Natural killer cell (primary cell): ENCODE measurements around the gene SHB. TPM values are rescaled to one million over a fixed set of nuclear protein-coding genes. Genes with fewer than 3 reads are reported as not detected.

Experiments
- ATAC-seq, 3 donors: fragments of 150-1000 bp in 2 of 3; fragments of 200-7000 bp in 1 of 3; cut with Tn5 transposase; 1 replicate in 1 of 3; 2 replicates in 2 of 3; pipeline ENCODE4 v1.10.0; 2021; ENCODE audit warnings: mild to moderate bottlenecking in 2 of 3, moderate library complexity in 2 of 3
- DNase-seq, 2 donors: peaks; one replicate each; pipeline versions ENCODE4 v3.0.0 to v3.0.0-alpha.2; 2013 to 2021; ENCODE audit warnings: mixed read lengths in 1 of 2
- H3K27ac ChIP-seq: one replicate; pipeline ENCODE4 v1.5.1; 2013; ENCODE audit warnings: mild to moderate bottlenecking, low read length
- H3K27me3 ChIP-seq: one replicate; pipeline ENCODE4 v1.6.1; 2013; ENCODE audit warnings: low read length; ENCODE audit not compliant: control insufficient read depth, insufficient read depth
- H3K36me3 ChIP-seq: one replicate; pipeline ENCODE4 v1.6.1; 2013; ENCODE audit warnings: low read length; ENCODE audit not compliant: control insufficient read depth, insufficient read depth
- H3K4me1 ChIP-seq: one replicate; pipeline ENCODE4 v1.6.1; 2013; ENCODE audit warnings: low read length; ENCODE audit not compliant: control insufficient read depth, insufficient read depth
- H3K4me3 ChIP-seq: one replicate; pipeline ENCODE4 v1.5.1; 2013; ENCODE audit warnings: low read length
- H3K9me3 ChIP-seq: one replicate; pipeline ENCODE4 v1.6.1; 2013; ENCODE audit warnings: low read length; ENCODE audit not compliant: control insufficient read depth, insufficient read depth
- H3K27ac Mint-ChIP-seq, 2 donors: one replicate each; pipeline ENCODE4 v1.8.0; 2022; ENCODE audit warnings: mild to moderate bottlenecking in 2 of 2, mixed read lengths in 2 of 2, moderate library complexity in 1 of 2
- H3K27me3 Mint-ChIP-seq, 2 donors: one replicate each; pipeline ENCODE4 v1.8.0; 2022; ENCODE audit warnings: low read depth in 2 of 2, mixed read lengths in 2 of 2
- H3K36me3 Mint-ChIP-seq: one replicate; pipeline ENCODE4 v1.8.0; 2022; ENCODE audit warnings: mixed read lengths
- H3K4me1 Mint-ChIP-seq, 2 donors: one replicate each; pipeline ENCODE4 v1.8.0; 2022; ENCODE audit warnings: mixed read lengths in 2 of 2
- H3K4me3 Mint-ChIP-seq: one replicate; pipeline ENCODE4 v1.8.0; 2022; ENCODE audit warnings: mild to moderate bottlenecking, moderate library complexity, mixed read lengths
- H3K9me3 Mint-ChIP-seq, 2 donors: one replicate each; pipeline ENCODE4 v1.8.0; 2022; ENCODE audit warnings: mixed read lengths in 2 of 2
- CTCF ChIP-seq: fragments of 200-600 bp; IDR thresholded peaks from one replicate; pipeline ENCODE4 v1.8.0; 2022; ENCODE audit warnings: antibody characterized with exemption
- WGBS: methylation state at CpG from one replicate; pipeline ENCODE4 v1.1.7; 2013; ENCODE audit warnings: missing lambda C conversion rate; ENCODE audit not compliant: insufficient coverage; 5-methylcytosine and 5-hydroxymethylcytosine counted together
- intact Hi-C: fragments of 100-400 bp; cut with micrococcal nuclease; formaldehyde crosslinking; loops from one replicate; pipeline ENCODE4 v1.14.2; 2022
- total RNA-seq, 4 donors: library from RNA; stranded (reverse); fragments of 120-200 nt in 1 of 4; gene quantifications; one replicate each; pipeline versions ENCODE4 v1.2.3 to v1.2.4, GENCODE V29; 2013 to 2022

SHB gene
- total RNA-seq, 3 donors from 2014 or later (not counting 1 experiment from before 2014, with no cell fraction given) = 2.7 to 7.1 (median 2.9) TPM

GRCh38 chr9:38032266-38033110 is 36.5 kb downstream of the SHB start:
- 78% methylated on average over 13 of the region's 13 CpGs for WGBS
- H3K4me3 ChIP-seq = no peak overlapping the region
- no peak for ATAC-seq
- no peaks in the 10 kb centered on the region for H3K27me3 ChIP-seq
- H3K36me3 ChIP-seq = no peaks in the 10 kb centered on the region
- no peaks in the 10 kb centered on the region for H3K9me3 ChIP-seq
- no peak overlapping the region for H3K27ac ChIP-seq
- DNase-seq = no peak
- no peaks in the 10 kb centered on the region for H3K36me3 Mint-ChIP-seq
- no peaks in the 10 kb centered on the region for H3K27me3 Mint-ChIP-seq
- intact Hi-C loops = no loop called here
- TF ChIP-seq CTCF = no peak
- H3K4me3 Mint-ChIP-seq = no peak overlapping the region
- H3K4me1 ChIP-seq = no peaks in the 10 kb centered on the region
- no peak overlapping the region for H3K27ac Mint-ChIP-seq
- H3K4me1 Mint-ChIP-seq = peaks cover 0 to 32% of the 10 kb centered on the region in 2 donors
- no peaks in the 10 kb centered on the region for H3K9me3 Mint-ChIP-seq

- Mint-ChIP-seq H3K36me3 (no peaks in the 10 kb centered on the region), H3K4me3 (no peak overlapping the region), H3K27me3 (no peaks in the 10 kb centered on the region), H3K4me1 (peaks cover 0 to 28% of the 10 kb centered on the region in 2 donors), H3K9me3 (no peaks in the 10 kb centered on the region), H3K27ac (no peak overlapping the region)
- 79% methylated on average over 4 of the region's 4 CpGs for WGBS
- no peak for ATAC-seq
- no peak for DNase-seq
- no peak for TF ChIP-seq CTCF
- Histone ChIP-seq H3K27ac (no peak overlapping the region), H3K27me3 (no peaks in the 10 kb centered on the region), H3K9me3 (no peaks in the 10 kb centered on the region), H3K4me1 (no peaks in the 10 kb centered on the region), H3K4me3 (no peak overlapping the region), H3K36me3 (no peaks in the 10 kb centered on the region)
- intact Hi-C loops = no loop called here
These were observed 37.4 kb downstream of the SHB start for GRCh38 chr9:38031594-38031993.

GRCh38 chr9:38030658-38031057 is 38.4 kb downstream of the SHB start:
- intact Hi-C loops = no loop called here
- WGBS = 88% methylated on average over 2 of the region's 3 CpGs
- no peak for ATAC-seq
- H3K27ac Mint-ChIP-seq = no peak overlapping the region
- peaks cover 0 to 28% of the 10 kb centered on the region in 2 donors for H3K4me1 Mint-ChIP-seq
- H3K9me3 Mint-ChIP-seq = no peaks in the 10 kb centered on the region
- H3K27ac ChIP-seq = no peak overlapping the region
- H3K36me3 Mint-ChIP-seq = no peaks in the 10 kb centered on the region
- H3K36me3 ChIP-seq = no peaks in the 10 kb centered on the region
- H3K4me3 ChIP-seq = no peak overlapping the region
- DNase-seq = no peak
- no peaks in the 10 kb centered on the region for H3K4me1 ChIP-seq
- TF ChIP-seq CTCF = no peak
- no peaks in the 10 kb centered on the region for H3K27me3 Mint-ChIP-seq
- no peak overlapping the region for H3K4me3 Mint-ChIP-seq
- H3K27me3 ChIP-seq = no peaks in the 10 kb centered on the region
- no peaks in the 10 kb centered on the region for H3K9me3 ChIP-seq
